ENCODE data around the gene CCR8. TPM values are rescaled to one million over a fixed set of nuclear protein-coding genes. Genes with fewer than 3 reads are reported as not detected.
A peak's percentile ranks its signal among the peaks of the same experiment; 100 is the strongest.

Gene CCR8
- not detected for total RNA-seq

GRCh38 chr3:39329493-39329892 lies at the start of gene CCR8:
CCR8 (plus strand) TSS chr3:39329709; CDS start chr3:39332332, 2,623 bp downstream.
- no peak for DNase-seq (ENCODE audit: low spot score)

GRCh38 chr3:39279745-39280517 lies 49.6 kb upstream of the CCR8 start, which contains the start of gene CX3CR1:
CX3CR1 (minus strand) TSS chr3:39280036; CDS start chr3:39266509, 13,527 bp downstream.
- DNase-seq (ENCODE audit: low spot score), result no peak

- DNase-seq (ENCODE audit: low spot score), result no peak
These were observed 48.9 kb upstream of the CCR8 start for GRCh38 chr3:39280571-39280970.

- DNase-seq (ENCODE audit: low spot score), result no peak
These were observed 48.0 kb upstream of the CCR8 start for GRCh38 chr3:39281533-39281932.

- no peak for DNase-seq (ENCODE audit: low spot score)
These were observed 47.5 kb upstream of the CCR8 start for GRCh38 chr3:39282057-39282456.

GRCh38 chr3:39284457-39284881 lies 45.0 kb upstream of the CCR8 start:
- no peak for DNase-seq (ENCODE audit: low spot score)

- no peak for DNase-seq (ENCODE audit: low spot score)
These were observed 44.2 kb upstream of the CCR8 start for GRCh38 chr3:39285332-39285731.

GRCh38 chr3:39286771-39287170 lies 42.7 kb upstream of the CCR8 start:
- DNase-seq (ENCODE audit: low spot score), result no peak

GRCh38 chr3:39287216-39288164 lies 42.0 kb upstream of the CCR8 start:
- DNase-seq (ENCODE audit: low spot score), result no peak

- DNase-seq (ENCODE audit: low spot score), result peak; percentile 83
These were observed 41.2 kb upstream of the CCR8 start for GRCh38 chr3:39288300-39288808.

GRCh38 chr3:39289107-39289506 lies 40.4 kb upstream of the CCR8 start:
- DNase-seq (ENCODE audit: low spot score), result no peak

GRCh38 chr3:39290255-39290654 lies 39.3 kb upstream of the CCR8 start:
- no peak for DNase-seq (ENCODE audit: low spot score)

GRCh38 chr3:39291903-39292329 lies 37.6 kb upstream of the CCR8 start:
- DNase-seq (ENCODE audit: low spot score), result peak; percentile 66

GRCh38 chr3:39292961-39293360 lies 36.5 kb upstream of the CCR8 start:
- no peak for DNase-seq (ENCODE audit: low spot score)

GRCh38 chr3:39294446-39295183 lies 34.9 kb upstream of the CCR8 start:
- no peak for DNase-seq (ENCODE audit: low spot score)

GRCh38 chr3:39295184-39295775 lies 34.2 kb upstream of the CCR8 start:
- DNase-seq (ENCODE audit: low spot score), result no peak

GRCh38 chr3:39296197-39297077 lies 33.1 kb upstream of the CCR8 start:
- DNase-seq (ENCODE audit: low spot score), result no peak

- no peak for DNase-seq (ENCODE audit: low spot score)
These were observed 30.2 kb upstream of the CCR8 start for GRCh38 chr3:39299279-39299678.

- DNase-seq (ENCODE audit: low spot score), result no peak
These were observed 27.3 kb upstream of the CCR8 start for GRCh38 chr3:39302178-39302577.

- DNase-seq (ENCODE audit: low spot score), result no peak
These were observed 16.2 kb upstream of the CCR8 start for GRCh38 chr3:39313289-39313688.

Measured in ureter (tissue), 1 donor.